H1 (cell line): ENCODE measurements around the gene APBB1. TPM values are rescaled to one million over a fixed set of nuclear protein-coding genes. Genes with fewer than 3 reads are reported as not detected.

ENCODE experiments used
- BCL11A ChIP-seq, 2 experiments: IDR thresholded peaks; one replicate each; pipeline ENCODE4 v1.6.1; 2011; ENCODE audit warnings: low read depth in 2 of 2, low read length in 2 of 2, mild to moderate bottlenecking in 2 of 2
- BRCA1 ChIP-seq: IDR thresholded peaks from 2 replicates; pipeline ENCODE4 v1.6.1; 2012; ENCODE audit warnings: low read depth, low read length, improper control_type of control experiment
- MAFK ChIP-seq: IDR thresholded peaks from 2 replicates; pipeline ENCODE4 v1.6.1; 2012; ENCODE audit warnings: low read depth, mild to moderate bottlenecking, improper control_type of control experiment, low read length
- SIN3A ChIP-seq, 2 experiments: IDR thresholded peaks in 1 of 2; conservative IDR thresholded peaks in 1 of 2; 2 replicates each; pipeline ENCODE4 v1.6.1; 2011 to 2012; ENCODE audit warnings: low read length in 2 of 2, improper control_type of control experiment in 1 of 2, low read depth in 1 of 2, mild to moderate bottlenecking in 1 of 2
- TAF7 ChIP-seq: optimal IDR thresholded peaks from 2 replicates; pipeline ENCODE3; 2011; ENCODE audit warnings: low read depth, mild to moderate bottlenecking, inconsistent platforms, low read length, moderate library complexity, borderline replicate concordance
- ZNF274 ChIP-seq: IDR thresholded peaks from 2 replicates; pipeline ENCODE4 v1.7.0; 2012; ENCODE audit warnings: low read length, borderline replicate concordance; ENCODE audit errors: extremely low read depth
- polyA plus RNA-seq, 7 experiments: library from polyadenylated mRNA; depleted of rRNA in 3 of 7; stranded (reverse) in 5 of 7; unstranded in 2 of 7; fragments of >200 nt in 5 of 7; fragments of 200-250 nt in 2 of 7; gene quantifications; 1 replicate in 5 of 7; 2 replicates in 1 of 7; 4 replicates in 1 of 7; pipeline versions ENCODE4 v1.2.1 to v1.2.3, GENCODE V29; 2011 to 2013; ENCODE audit warnings: missing spikeins in 2 of 7, mixed read lengths in 2 of 7
- total RNA-seq: library from RNA; stranded (reverse); fragmentation: NEBNext Ultra II Directional; extraction: Animal tissue kit (Norgen Biotek cat#: 25700); gene quantifications from 2 replicates; pipeline ENCODE4 v1.2.1, GENCODE V29; 2021

Gene APBB1
- total and polyA plus RNA-seq, 2 of the 8 experiments (the other 6 are each of a cell fraction or from before 2014, with no cell fraction given): 23.9 to 33.1 TPM

GRCh38 chr11:6391537-6392134, 27.3 kb downstream of the APBB1 start (continued):
- no peak for TF ChIP-seq MAFK
- no peak for TF ChIP-seq SIN3A (conservative IDR thresholded peaks at IDR 0.05 in 1 of 2, IDR thresholded peaks at IDR 0.05 in 1 of 2; ENCODE audit: low read depth in 1 of 2, low read length in 2 of 2)
- TF ChIP-seq TAF7: no peak
- no peak for TF ChIP-seq BCL11A (IDR thresholded peaks at IDR 0.05; ENCODE audit: low read depth in 2 of 2, low read length in 2 of 2)
- no peak for TF ChIP-seq BRCA1
- TF ChIP-seq ZNF274: no peak
- TF ChIP-seq, all 59 proteins: peak for 0
